NCI-H2196 treated with DMSO at 0.1 percent for 48 hours (cell line): ENCODE results near the gene ARHGEF11.

Experiments used
- DNase-seq: peaks from one replicate; lab custom pipeline; 2025; ENCODE audit not compliant: unreplicated experiment; lab: John Stamatoyannopoulos, UW

ARHGEF11 gene

DNA sequence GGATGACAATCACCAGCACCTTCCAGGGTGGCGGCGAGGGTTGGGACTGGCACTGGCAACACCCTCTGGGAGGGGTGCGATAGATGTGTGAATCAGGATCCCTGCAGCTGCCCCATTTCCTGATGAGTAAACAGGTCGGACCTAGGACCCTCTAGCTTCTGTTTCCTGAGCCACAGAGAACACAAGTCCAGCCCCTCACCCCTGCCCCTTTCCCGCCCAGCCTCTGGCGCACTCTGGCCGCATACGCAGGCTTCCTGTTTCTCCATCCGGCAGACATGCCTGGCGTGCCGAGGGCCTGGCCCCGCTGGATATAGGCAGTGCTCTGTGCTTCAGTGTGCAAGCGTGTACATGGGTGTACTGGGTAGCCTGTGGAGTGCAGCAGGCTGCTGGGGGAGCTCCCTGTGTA lies 147.4 kb downstream of the ARHGEF11 start:
- DNase-seq, result no peak

DNA sequence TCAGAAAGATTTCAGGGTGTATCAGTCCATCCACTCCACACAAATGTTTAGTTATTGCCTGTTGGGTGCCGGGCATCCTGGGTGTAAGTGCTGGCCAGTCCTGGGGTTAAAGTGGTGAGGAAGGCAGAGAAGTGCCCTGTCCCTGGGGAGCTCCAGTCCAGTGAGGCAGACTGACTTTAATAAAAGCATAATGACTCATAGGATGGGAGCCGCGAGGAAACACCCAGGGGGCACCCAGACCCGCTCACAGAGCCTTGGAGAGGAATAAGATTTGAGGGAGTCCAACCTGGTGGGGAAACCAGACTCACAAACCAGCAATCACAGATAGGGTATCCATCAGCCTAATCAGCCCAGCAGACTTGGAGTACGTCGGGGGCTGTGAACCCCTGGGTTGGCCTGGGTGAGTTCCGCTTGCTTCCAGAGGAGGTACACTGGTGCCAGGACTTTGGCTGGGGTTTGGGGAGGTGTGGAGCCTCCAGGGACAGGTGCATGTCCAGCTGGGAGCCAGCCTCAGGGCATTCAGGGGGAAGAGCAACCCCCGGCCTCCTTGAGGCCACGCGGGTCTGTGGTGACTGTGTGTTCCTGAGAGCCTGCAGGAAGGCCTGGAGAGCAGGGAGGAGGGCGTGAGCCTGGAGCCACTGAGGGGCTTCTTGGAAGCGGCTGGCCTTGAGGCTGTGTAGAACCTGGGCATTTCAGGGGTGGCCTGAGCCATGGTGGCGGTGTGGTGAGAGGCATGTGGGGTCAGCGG lies 148.3 kb downstream of the ARHGEF11 start:
- DNase-seq, result no peak

DNA sequence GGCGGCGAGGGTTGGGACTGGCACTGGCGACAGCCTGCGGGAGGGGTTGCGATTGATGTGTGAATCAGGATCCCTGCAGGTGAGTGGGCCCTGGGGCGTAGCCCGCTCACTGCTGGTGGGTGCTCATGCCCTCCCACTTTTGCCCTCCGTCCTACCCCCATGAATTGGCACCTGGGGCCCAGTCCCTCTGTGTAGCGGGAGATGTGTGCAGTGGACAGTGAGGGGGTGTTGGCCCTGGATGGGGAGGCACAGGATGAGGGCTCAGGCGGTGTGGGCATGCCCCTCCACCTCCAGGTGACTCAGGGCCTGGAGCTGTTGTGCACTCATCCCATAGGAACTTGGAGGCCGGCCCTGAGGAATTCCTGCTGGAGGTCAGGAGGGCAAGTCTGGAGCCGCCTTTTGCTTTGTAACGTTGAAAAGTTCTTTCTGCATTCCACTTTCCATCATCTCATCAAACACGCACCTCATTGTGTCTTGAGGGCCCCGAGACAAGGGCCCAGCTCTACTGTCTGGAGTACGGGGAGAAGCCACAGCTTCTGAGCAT lies 149.0 kb downstream of the ARHGEF11 start:
- no peak for DNase-seq

DNA sequence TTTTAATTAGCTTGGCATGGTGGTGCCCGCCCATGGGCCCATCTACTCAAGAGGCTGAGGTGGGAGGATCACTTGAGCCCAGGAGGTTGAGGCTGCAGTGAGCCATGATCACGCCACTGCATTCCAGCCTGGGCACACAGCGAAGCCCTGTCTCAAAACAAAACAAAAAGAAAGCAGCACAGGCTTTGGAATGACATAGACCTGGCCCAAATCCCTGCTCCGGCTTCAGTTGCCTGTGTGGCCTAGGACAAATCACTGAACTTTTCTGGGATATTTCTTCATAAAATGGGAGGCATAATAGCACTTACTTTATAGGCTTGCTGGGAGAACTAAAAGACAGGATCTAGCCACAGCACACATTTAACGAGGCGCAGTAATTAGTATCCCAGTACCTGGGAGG lies 149.6 kb downstream of the ARHGEF11 start:
- no peak for DNase-seq

DNA sequence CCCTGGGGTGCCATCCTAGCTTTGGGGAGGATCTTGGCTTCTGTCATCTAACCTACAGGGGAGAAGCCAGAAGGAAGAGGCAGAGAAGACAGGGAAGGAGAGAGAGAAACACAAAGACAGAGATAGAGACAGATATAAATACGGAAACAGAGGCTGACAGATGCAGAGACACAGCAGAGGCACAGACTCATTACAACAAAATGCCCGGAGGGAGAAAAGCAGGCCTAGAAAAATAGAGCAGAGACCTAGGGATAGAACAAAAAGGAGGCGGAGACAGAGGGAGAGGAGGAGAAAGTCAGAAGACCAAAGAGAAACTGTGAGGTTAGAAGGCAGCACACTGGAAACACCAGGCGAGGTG lies 150.1 kb downstream of the ARHGEF11 start:
- DNase-seq, result no peak

DNA sequence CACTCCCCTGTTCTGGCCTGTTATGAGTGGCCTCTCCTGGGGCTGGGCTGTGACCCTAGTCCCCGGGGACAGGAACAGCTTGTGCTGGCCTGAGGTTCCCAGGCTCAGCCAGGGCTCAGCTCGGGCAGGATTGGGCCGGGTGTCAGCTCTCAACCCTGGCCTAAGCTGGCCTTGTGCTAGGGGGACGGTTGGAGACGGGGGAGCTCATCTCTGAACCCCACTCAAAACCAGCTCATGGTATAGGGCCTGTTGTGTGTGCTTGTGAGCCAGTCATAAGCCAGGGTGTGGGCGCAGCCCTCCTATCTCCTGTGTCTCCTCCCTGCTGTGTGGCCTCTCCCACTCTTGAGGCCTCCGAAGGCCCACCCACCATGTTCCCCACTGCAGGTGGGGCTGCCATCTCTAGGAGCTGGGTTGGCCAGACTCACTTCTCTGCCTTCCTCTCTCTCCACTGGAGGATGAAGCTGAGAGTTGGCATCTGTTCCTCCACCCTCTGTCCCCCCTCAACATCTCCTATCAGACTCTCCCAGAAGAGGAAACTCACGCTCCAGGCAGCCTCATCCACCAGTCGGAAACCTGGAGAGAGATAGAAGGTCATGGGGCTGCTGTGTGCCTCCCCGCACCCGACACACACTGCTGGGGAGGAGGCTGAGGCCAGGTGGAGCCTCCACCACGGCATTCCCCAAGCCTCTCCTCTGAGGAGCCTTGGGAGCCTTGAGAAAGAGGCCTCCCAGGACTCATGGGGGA lies 150.7 kb downstream of the ARHGEF11 start:
- DNase-seq, result no peak

DNA sequence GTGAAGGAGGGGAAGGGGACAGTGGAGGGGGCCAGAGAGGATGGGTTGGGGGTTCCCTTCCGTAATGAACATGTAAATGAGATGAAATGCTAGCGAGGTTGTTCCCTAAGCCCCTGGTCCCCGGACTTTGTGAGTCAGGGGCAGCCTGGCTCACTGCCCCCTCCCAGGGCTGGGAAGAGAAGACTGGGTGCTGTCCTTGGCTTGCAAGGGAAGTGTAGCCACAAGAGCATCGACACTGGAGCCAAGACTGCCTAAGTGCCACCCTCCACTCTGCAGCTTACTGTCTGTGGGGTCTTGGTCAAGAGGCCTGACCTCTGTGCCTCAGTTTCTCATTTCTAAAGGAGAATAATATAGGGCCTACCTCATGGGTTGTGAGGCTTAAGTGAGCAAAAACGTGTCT lies 151.5 kb downstream of the ARHGEF11 start:
- no peak for DNase-seq

DNA sequence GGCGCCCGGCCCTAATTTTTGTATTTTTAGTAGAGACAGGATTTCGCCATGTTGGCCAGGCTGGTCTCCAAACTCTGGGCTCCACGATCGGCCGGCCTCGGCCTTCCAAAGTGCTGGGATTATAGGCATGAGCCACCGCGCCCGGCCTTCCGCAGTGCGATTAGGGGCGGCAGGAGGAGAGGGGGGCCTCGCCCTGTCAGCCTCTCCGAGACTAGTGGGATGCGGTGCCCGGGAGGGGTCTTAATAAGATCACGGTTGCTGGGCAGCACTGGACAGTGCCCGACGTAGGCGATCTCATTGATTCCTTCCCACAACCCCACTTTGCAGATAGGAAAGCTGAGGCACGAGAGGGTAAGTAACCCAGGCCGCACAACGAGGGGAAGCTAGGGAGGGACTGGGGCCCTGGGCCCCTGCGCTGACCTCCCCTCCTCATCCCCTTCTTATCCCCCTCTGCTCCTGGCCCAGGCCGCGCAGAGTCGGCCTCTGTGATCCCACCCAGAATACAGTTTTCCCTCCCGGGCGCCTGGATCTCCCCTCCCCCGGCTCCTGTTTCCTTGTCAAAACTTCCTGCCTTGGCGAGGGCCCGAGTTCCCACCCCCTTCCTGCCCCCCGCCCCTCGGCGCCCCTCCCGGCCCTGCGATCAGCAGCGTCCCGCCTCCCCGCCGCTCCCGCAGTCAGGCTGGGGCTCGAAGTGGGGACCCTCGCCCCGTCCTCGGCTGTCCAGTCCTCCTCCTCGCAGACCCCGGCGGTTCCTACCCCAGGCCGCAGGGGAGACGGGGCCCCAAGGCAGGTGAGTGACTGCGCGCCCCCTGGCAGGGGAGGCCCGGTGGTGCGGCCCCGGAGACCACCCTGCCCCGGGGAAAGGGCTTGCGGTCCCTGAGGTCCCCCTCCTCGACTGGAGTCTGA lies 152.2 kb downstream of the ARHGEF11 start, which contains the start of gene PEAR1:
TSS of gene PEAR1 (plus strand) at position 671 of the 906 bp plus-strand sequence. CDS start 10,209 bp downstream, outside the sequence.
- DNase-seq, result no peak

DNA sequence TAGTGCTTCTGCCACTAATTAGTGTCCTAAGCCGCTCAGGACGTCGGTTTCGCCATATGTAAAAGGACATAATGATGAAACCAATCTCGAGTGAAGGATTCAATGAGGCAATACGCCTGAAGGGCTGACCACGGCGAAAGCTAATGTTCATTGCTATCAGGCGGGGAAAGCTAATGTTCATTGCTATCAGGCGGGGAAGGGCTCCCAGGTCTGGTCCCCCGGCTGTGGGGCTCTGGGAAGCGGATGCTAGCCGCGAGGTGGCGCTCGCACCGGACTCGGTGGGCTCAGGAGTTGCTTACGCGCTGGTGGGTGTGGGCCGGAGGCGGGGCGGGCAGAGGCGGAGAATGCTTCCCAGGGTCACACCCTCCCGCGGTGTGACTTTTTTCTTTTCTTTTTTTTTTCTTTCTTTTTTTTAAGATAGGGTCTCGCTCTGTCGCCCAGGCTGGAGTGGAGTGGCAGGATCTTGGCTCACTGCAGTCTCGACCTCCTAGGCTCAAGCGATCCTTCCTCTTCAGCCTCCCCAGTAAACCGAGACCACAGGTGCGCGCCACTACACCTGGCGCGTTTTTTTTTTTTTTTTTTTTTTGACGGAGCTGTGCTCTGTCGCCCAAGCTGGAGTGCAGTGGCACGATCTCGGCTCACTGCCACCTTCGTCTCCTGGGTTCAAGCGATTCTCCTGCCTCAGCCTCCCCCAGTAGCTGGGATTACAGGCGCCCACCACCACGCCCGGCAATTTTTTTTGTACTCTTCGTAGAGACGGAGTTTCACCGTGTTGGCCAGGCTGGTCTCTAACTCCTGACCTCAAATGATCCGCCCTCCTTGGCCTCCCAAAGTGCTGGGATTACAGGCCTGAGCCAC lies 153.1 kb downstream of the ARHGEF11 start:
- peak; percentile 60 for DNase-seq

DNA sequence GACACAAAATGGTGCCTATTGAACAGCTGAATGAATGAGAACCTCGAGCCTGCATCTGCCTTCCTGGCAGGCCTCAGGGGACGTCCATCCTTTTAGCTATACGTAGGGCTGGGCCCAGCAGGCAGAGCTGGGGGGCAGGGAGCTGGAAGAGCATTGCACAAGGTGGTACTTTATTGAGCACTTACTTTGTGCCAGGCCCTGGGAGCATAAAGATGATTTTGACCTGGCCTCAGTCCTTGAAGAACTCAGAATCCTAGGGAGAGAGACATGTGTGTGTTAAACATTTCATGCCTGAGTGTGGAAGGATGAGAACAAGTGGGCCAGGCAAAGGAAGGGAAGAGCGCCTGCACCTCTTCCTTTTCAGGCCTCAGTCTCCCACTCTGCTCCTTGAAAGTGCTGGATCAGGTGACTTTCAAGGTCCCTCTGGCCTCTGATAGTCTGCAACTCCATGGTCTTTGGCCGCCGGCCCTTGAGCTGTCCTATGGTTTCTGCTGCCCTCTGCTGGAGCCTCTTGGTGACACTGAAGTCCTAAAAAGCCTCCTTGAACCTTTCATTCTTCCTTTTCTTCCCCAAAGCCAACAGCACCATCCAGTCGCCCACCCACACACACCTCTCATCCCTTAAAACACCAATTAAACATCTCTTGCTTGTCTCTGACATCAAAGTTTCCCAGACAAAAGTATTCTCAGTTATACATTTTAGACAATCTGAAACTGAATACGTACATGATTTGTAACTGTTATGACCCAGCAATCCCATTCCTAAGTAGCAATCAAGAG lies 155.6 kb downstream of the ARHGEF11 start:
- peak; percentile 73 for DNase-seq

DNA sequence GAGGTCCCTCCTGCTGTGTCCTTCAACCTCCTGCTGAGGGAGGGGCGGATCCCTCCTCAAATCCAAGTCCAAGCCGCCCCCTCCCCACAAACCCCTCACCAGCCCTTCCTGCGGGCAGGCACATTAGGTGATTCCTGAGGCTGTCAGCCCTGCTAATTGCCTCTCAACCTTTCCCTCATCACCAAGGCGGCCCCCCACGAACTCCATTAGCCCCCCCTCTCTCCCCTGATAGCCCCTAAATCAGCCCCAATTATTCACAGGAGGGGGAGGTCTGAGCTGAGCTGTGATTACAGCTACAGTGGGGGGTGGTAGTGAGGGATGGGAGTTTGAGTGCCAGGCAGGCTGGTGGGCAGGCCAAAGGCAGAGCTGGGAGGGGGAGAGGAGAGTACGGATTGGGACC lies 157.8 kb downstream of the ARHGEF11 start:
- no peak for DNase-seq

DNA sequence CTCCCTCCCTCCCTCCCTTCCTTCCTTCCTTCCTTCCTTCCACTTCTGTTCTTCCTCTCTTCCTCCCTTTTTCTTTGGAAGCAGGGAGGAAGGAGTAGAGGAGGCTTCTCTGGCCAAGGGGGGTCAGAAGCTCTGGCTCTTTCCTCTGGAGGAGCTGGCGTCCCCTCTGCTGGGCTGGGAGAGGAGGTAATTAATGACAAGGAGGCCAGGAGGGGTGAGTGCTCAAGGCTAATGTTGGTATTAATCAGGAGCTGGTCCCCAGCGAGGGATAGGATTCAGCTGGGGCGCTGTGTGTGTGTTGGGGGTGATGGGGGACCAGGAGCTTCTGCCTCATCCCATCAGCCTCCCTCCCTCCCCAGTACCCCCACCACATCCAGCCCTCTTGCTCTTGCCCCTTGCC lies 158.2 kb downstream of the ARHGEF11 start:
- DNase-seq, result no peak

DNA sequence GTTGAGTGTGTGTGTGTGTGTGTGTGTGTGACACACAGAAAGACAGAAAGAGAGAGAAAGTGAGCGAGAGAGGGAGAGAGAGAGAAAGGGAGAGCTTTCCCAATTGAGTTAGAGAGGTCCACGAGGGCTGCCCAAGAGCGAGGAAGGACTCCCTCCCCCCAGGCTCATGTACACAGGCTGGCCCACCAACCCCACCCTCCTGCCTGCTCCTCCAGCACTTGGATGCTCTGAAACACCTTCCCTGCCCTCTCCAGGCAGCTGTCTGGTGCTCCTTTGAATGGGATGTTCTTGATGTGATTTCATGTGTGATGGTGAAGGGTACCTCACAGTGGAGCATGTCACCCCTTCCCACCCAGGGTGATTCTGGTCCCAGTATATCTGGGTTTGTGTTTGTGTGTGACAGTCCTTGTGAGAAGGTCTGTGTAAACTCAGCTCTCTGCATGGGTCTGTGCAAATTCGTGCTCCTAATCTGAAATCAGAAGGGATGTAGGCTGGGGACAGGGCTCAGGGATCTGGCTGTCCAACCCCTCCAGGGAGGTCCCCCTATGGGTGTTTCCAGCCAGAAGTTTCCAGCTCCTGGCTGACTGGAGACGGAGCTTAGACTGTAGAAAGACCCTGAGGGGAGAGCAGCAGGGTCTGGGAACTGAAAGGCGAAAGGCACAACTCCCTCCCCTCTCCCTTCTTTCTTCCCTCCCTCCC lies 158.8 kb downstream of the ARHGEF11 start:
- no peak for DNase-seq

DNA sequence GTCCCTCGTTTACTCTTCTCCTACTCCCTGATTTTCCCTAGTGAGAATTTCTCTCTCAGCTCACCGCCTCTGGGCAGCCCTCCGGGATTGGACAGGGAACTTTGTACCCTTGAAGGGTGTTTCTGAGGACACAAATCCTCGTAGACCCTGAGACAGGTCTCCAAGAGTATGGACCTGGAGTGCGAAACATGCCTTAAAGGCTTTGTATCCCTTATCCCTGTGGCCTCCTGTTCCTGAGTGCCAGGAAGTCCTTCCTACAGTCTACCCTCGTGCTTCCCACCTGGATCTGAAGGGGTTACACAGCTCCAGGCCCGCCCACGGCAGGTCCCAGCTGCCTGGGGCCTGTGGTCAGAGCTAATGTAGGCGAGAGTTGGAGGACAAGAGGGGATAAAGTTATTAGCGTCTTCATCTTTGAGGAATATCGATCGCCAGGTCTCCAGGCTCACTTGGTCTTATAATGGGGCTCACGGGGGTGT lies 159.6 kb downstream of the ARHGEF11 start:
- no peak for DNase-seq

DNA sequence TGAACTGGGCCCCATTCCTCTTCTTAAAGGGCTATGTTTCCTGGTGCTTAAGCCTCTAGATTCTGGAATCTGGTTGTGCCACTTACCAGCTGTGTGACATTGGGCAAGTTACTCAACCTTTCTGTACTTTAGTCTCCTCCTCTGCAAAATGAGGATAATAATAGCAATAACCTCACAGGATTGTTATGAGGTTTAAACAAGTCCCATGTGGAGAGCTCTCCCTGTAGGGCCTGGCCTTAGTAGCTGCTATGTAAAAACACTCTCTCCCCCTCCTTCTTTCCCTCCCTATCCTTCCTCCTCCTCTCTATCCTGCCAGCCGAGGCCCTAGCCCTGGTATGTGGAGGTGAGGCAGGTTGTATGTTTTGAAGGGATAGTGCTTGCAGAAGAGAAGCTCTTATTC lies 160.2 kb downstream of the ARHGEF11 start:
- DNase-seq, result no peak
